DOHH2 (cell line): ENCODE results near the gene CDH2.

Experiments used
- H3F3A ChIP-seq: fragments of 200-600 bp; sonication (generic), shearing (Covaris generic); 2 replicates; pipeline ENCODE4 v1.6.0; 2016; ENCODE audit warnings: antibody characterized with exemption, mild to moderate bottlenecking; ENCODE audit not compliant: control insufficient read depth, insufficient read depth
- H3K27ac ChIP-seq: fragments of 200-600 bp; sonication (generic); 2 replicates; pipeline ENCODE4 v1.5.1; 2014; ENCODE audit warnings: low read depth, mild to moderate bottlenecking, low read length, moderate library complexity
- H3K27me3 ChIP-seq: fragments of 200-600 bp; sonication (generic); 2 replicates; pipeline ENCODE4 v1.6.1; 2014; ENCODE audit warnings: mild to moderate bottlenecking, low read length, mixed read lengths; ENCODE audit not compliant: control insufficient read depth
- H3K36me3 ChIP-seq: fragments of 200-600 bp; sonication (generic); 2 replicates; pipeline ENCODE4 v1.6.1; 2014; ENCODE audit warnings: mild to moderate bottlenecking, low read length, moderate library complexity, mixed read lengths; ENCODE audit not compliant: control insufficient read depth
- H3K4me1 ChIP-seq: fragments of 200-600 bp; sonication (generic); 2 replicates; pipeline ENCODE4 v1.6.1; 2014; ENCODE audit warnings: mild to moderate bottlenecking, low read length, mixed read lengths; ENCODE audit not compliant: control insufficient read depth
- H3K4me2 ChIP-seq: fragments of 200-600 bp; sonication (generic); 2 replicates; pipeline ENCODE4 v1.6.0; 2014; ENCODE audit warnings: mild to moderate bottlenecking, low read length, moderate library complexity
- H3K4me3 ChIP-seq: fragments of 200-600 bp; sonication (generic); 2 replicates; pipeline ENCODE4 v1.5.1; 2014; ENCODE audit warnings: mild to moderate bottlenecking, low read length, mixed read lengths
- H3K79me2 ChIP-seq: fragments of 200-600 bp; sonication (generic); 2 replicates; pipeline ENCODE4 v1.6.1; 2014; ENCODE audit warnings: mild to moderate bottlenecking, low read length, mixed read lengths; ENCODE audit not compliant: control insufficient read depth
- H3K9me2 ChIP-seq: fragments of 200-600 bp; sonication (generic); replicated peaks from 2 replicates; pipeline ENCODE4 v1.6.1; 2014; ENCODE audit warnings: mild to moderate bottlenecking, low read length, mixed read lengths; ENCODE audit not compliant: control insufficient read depth
- H3K9me3 ChIP-seq: fragments of 200-600 bp; sonication (generic); 2 replicates; pipeline ENCODE4 v1.6.1; 2014; ENCODE audit warnings: antibody characterized with exemption, low read length, mixed read lengths; ENCODE audit not compliant: control insufficient read depth, insufficient read depth
- H4K20me1 ChIP-seq: fragments of 200-600 bp; sonication (generic); 2 replicates; pipeline ENCODE4 v1.6.0; 2014; ENCODE audit warnings: low read depth, mild to moderate bottlenecking, antibody characterized with exemption, low read length, moderate library complexity; ENCODE audit not compliant: control insufficient read depth, insufficient read depth
- CTCF ChIP-seq: fragments of 200-600 bp; sonication (generic); IDR thresholded peaks from one replicate; pipeline ENCODE4 v1.5.1; 2014; ENCODE audit warnings: antibody characterized with exemption, mild to moderate bottlenecking, low read depth, low read length; ENCODE audit not compliant: poor library complexity, severe bottlenecking
- EZH2phosphoT487 ChIP-seq: fragments of 200-600 bp; sonication (generic); IDR thresholded peaks from 2 replicates; pipeline ENCODE4 v1.6.1; 2017; ENCODE audit warnings: borderline replicate concordance, mild to moderate bottlenecking, antibody characterized with exemption, low read length, moderate library complexity, mixed read lengths

The CDH2 gene

DNA sequence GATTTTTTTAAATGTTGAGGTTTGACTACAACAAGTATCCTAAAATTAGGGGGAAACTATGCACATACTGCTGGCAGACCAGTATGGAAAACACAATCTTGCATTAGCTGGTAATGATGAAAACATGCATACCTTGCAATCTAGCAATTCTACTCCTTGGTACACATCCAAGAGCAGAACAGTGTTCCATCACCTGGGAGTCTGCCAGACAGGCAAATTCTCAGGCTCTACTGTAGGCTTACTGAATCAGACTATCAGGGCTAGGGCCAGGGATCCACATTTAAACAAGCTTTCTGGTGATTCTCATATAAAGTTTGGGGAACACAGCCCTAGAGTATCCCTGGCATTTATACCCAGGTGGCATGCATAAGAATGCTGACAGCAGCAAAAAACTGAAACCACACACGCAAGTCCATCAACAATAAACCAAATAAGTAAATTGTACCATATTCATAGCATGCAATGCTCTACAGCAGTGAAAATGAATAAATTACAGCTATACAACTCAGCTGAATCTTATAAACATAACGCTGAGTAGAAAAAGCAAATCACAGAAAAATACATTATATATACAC lies 13.6 kb downstream of the CDH2 start:
- no peaks in the 10 kb centered on the region for H3K79me2 ChIP-seq
- 0 out of 2 replicates have a peak, but pooled peaks cover 3% of the 10 kb centered on the region for H3K9me3 ChIP-seq
- TF ChIP-seq EZH2phosphoT487 (no peak), CTCF (no peak)
- H3K27me3 ChIP-seq = no peaks in the 10 kb centered on the region
- no peaks in the 10 kb centered on the region for H4K20me1 ChIP-seq
- H3K4me1 ChIP-seq = no peaks in the 10 kb centered on the region
- H3K9me2 ChIP-seq = no peaks in the 10 kb centered on the region
- no peak overlapping the region for H3K27ac ChIP-seq
- H3K4me3 ChIP-seq = no peak overlapping the region
- no peaks in the 10 kb centered on the region for H3K36me3 ChIP-seq
- no peak overlapping the region for H3K4me2 ChIP-seq
- H3F3A ChIP-seq = no peaks in the 10 kb centered on the region

- H3F3A ChIP-seq = no peaks in the 10 kb centered on the region
- H3K4me2 ChIP-seq = no peak overlapping the region
- no peak overlapping the region for H3K4me3 ChIP-seq
- H3K9me3 ChIP-seq = 0 out of 2 replicates have a peak, but pooled peaks cover 3% of the 10 kb centered on the region
- H4K20me1 ChIP-seq = no peaks in the 10 kb centered on the region
- H3K79me2 ChIP-seq = no peaks in the 10 kb centered on the region
- no peak overlapping the region for H3K27ac ChIP-seq
- no peaks in the 10 kb centered on the region for H3K36me3 ChIP-seq
- H3K4me1 ChIP-seq = no peaks in the 10 kb centered on the region
- H3K9me2 ChIP-seq = no peaks in the 10 kb centered on the region
- no peak for TF ChIP-seq EZH2phosphoT487
- TF ChIP-seq CTCF = no peak
- no peaks in the 10 kb centered on the region for H3K27me3 ChIP-seq
These were observed 15.0 kb downstream of the CDH2 start for GRCh38 chr18:28161608-28162599.

- Histone ChIP-seq H3K4me1 (no peaks in the 10 kb centered on the region), H3K9me2 (no peaks in the 10 kb centered on the region), H3K4me2 (no peak overlapping the region), H3K4me3 (no peak overlapping the region), H3K79me2 (no peaks in the 10 kb centered on the region), H3F3A (no peaks in the 10 kb centered on the region), H3K27me3 (no peaks in the 10 kb centered on the region), H3K27ac (no peak overlapping the region), H3K9me3 (0 out of 2 replicates have a peak, but pooled peaks cover 3% of the 10 kb centered on the region), H3K36me3 (no peaks in the 10 kb centered on the region), H4K20me1 (no peaks in the 10 kb centered on the region)
- TF ChIP-seq CTCF (no peak), EZH2phosphoT487 (no peak)
These were observed 17.9 kb downstream of the CDH2 start for GRCh38 chr18:28159055-28159454.
